Breast epithelium (tissue), 4 donors: ENCODE results near the gene TRIOBP. TPM values are rescaled to one million over a fixed set of nuclear protein-coding genes. Genes with fewer than 3 reads are reported as not detected.

Experiments used
- DNase-seq, 2 donors: peaks; one replicate each; pipeline ENCODE4 v3.0.0-alpha.2; 2019; ENCODE audit warnings: low spot score in 2 of 2
- H3K27ac ChIP-seq, 2 donors: fragments of 200-600 bp; sonication (generic) in 1 of 2; one replicate each; pipeline ENCODE4 v1.5.1; 2016 to 2019; ENCODE audit warnings: mild to moderate bottlenecking in 1 of 2
- H3K27me3 ChIP-seq, 2 donors: fragments of 200-600 bp; sonication (generic) in 1 of 2; one replicate each; pipeline versions ENCODE4 v1.5.1 to v1.6.0; 2017 to 2019; ENCODE audit warnings: control low read depth in 1 of 2, mild to moderate bottlenecking in 1 of 2
- H3K36me3 ChIP-seq: fragments of 200-600 bp; one replicate; pipeline ENCODE4 v1.5.1; 2019
- H3K4me1 ChIP-seq, 2 donors: fragments of 200-600 bp; sonication (generic); one replicate each; pipeline ENCODE4 v1.5.1; 2016 to 2019; ENCODE audit warnings: control low read depth in 1 of 2
- H3K4me3 ChIP-seq, 3 donors: fragments of 200-600 bp; sonication (generic); 1 replicate in 2 of 3; 2 replicates in 1 of 3; pipeline ENCODE4 v1.5.1; 2016 to 2019; ENCODE audit warnings: mild to moderate bottlenecking in 3 of 3, moderate library complexity in 2 of 3
- H3K9me3 ChIP-seq, 2 donors: fragments of 200-600 bp; sonication (generic) in 1 of 2; one replicate each; pipeline ENCODE4 v1.5.1; 2016 to 2019; ENCODE audit warnings: control low read depth in 1 of 2
- CTCF ChIP-seq, 3 donors: fragments of 450-650 bp; IDR thresholded peaks; one replicate each; pipeline ENCODE4 v1.5.1; 2016 to 2017; ENCODE audit warnings: antibody characterized with exemption in 3 of 3, mild to moderate bottlenecking in 3 of 3, moderate library complexity in 3 of 3
- POLR2A ChIP-seq: fragments of 450-650 bp; IDR thresholded peaks from one replicate; pipeline ENCODE4 v1.6.1; 2016; ENCODE audit warnings: antibody characterized with exemption, mild to moderate bottlenecking, moderate library complexity
- POLR2AphosphoS5 ChIP-seq, 3 donors: sonication (generic); formaldehyde crosslinking; IDR thresholded peaks; one replicate each; pipeline ENCODE4 v1.6.1; 2017; ENCODE audit warnings: antibody characterized with exemption in 3 of 3
- intact Hi-C: fragments of 100-400 bp; cut with DNase I; formaldehyde crosslinking; loops from one replicate; pipeline ENCODE4 v1.15.1; 2023; ENCODE audit warnings: low total_unique reads
- total RNA-seq, 3 donors: library from RNA; depleted of rRNA; stranded (reverse); fragments of >200 nt; gene quantifications; one replicate each; pipeline ENCODE4 v1.1.0, GENCODE V29; 2016

TRIOBP gene
- total RNA-seq, 3 donors from 2014 or later = 78.3 to 95.0 (median 88.3) TPM

GRCh38 chr22:37733625-37734401, 37.0 kb downstream of the TRIOBP start:
- Histone ChIP-seq H3K27me3 (no peaks in the 10 kb centered on the region), H3K9me3 (no peaks in the 10 kb centered on the region), H3K4me1 (no peaks in the 10 kb centered on the region), H3K4me3 (no peak overlapping the region), H3K27ac (no peak overlapping the region), H3K36me3 (no peaks in the 10 kb centered on the region)
- no peak for DNase-seq
- no peak for TF ChIP-seq CTCF (IDR thresholded peaks at IDR 0.05)
- TF ChIP-seq POLR2A = no peak
- TF ChIP-seq POLR2AphosphoS5 (IDR thresholded peaks at IDR 0.05) = no peak
- intact Hi-C loops = no loop called here

GRCh38 chr22:37734402-37734700, 37.5 kb downstream of the TRIOBP start:
- no peak overlapping the region for H3K27ac ChIP-seq

GRCh38 chr22:37734964-37735451, 38.2 kb downstream of the TRIOBP start:
- no peak overlapping the region for H3K27ac ChIP-seq
- no peak for DNase-seq
- H3K4me3 ChIP-seq = no peak overlapping the region
- H3K4me1 ChIP-seq = no peaks in the 10 kb centered on the region
- no peaks in the 10 kb centered on the region for H3K9me3 ChIP-seq
- H3K27me3 ChIP-seq = no peaks in the 10 kb centered on the region
- intact Hi-C loops = loop anchor here (5.0 kb wide), 1 partner anchor 48 kb away; the partner anchor contains the start of gene NOL12
- no peaks in the 10 kb centered on the region for H3K36me3 ChIP-seq
- TF ChIP-seq POLR2AphosphoS5 (IDR thresholded peaks at IDR 0.05) (no peak), POLR2A (no peak), CTCF (IDR thresholded peaks at IDR 0.05) (no peak)

More at GRCh38 chr22:37734402-37734700, 37.5 kb downstream of the TRIOBP start:
- no peak overlapping the region for H3K4me3 ChIP-seq
- no peaks in the 10 kb centered on the region for H3K9me3 ChIP-seq
- H3K36me3 ChIP-seq = no peaks in the 10 kb centered on the region
- H3K4me1 ChIP-seq = no peaks in the 10 kb centered on the region
- H3K27me3 ChIP-seq = no peaks in the 10 kb centered on the region
- no peak for DNase-seq
- no peak for TF ChIP-seq CTCF (IDR thresholded peaks at IDR 0.05)
- TF ChIP-seq POLR2AphosphoS5 (IDR thresholded peaks at IDR 0.05) = no peak
- TF ChIP-seq POLR2A = no peak
- intact Hi-C loops = no loop called here

GRCh38 chr22:37739035-37739434, 42.2 kb downstream of the TRIOBP start:
- Histone ChIP-seq H3K36me3 (no peaks in the 10 kb centered on the region), H3K4me3 (no peak overlapping the region), H3K27ac (peak overlapping the region; percentile 50 to 79), H3K9me3 (no peaks in the 10 kb centered on the region), H3K4me1 (no peaks in the 10 kb centered on the region), H3K27me3 (no peaks in the 10 kb centered on the region)
- TF ChIP-seq POLR2A (no peak), CTCF (IDR thresholded peaks at IDR 0.05) (no peak), POLR2AphosphoS5 (IDR thresholded peaks at IDR 0.05) (no peak)
- DNase-seq = peak in 1 of 2 donors; percentile 41
- intact Hi-C loops = loop anchor here (5.0 kb wide), 1 partner anchor 52 kb away; the partner anchor contains the start of gene NOL12

- Histone ChIP-seq H3K4me3 (no peak overlapping the region), H3K4me1 (no peaks in the 10 kb centered on the region), H3K27ac (peak overlapping the region; percentile 50 to 79), H3K9me3 (no peaks in the 10 kb centered on the region), H3K27me3 (no peaks in the 10 kb centered on the region), H3K36me3 (no peaks in the 10 kb centered on the region)
- intact Hi-C loops = loop anchor here (5.0 kb wide), 1 partner anchor 52 kb away; the partner anchor contains the start of gene NOL12
- DNase-seq = no peak
- TF ChIP-seq POLR2AphosphoS5 (IDR thresholded peaks at IDR 0.05) = no peak
- TF ChIP-seq CTCF (IDR thresholded peaks at IDR 0.05) = no peak
- no peak for TF ChIP-seq POLR2A
Observed at GRCh38 chr22:37739611-37740049, 42.8 kb downstream of the TRIOBP start.
